ENCODE data around the gene ENTHD1.

The ENTHD1 gene

DNA sequence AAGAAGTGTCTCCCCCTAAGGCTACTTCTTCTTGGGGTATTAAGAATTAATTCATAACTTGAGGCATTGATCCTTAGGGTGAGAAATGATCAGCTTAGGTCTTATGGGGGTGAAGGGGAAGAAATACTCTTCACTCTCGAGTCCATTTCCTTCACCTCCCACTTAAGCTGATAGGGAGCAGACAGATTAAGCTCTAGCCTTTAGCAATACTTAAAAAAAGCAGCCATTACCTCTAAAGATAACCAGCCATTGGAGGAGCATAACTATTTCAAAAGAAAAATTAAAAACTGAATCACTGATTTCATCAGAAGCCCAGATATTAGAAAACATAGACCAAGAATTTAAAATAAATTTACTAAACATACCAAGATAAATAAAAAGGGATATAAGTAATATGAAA is 60.5 kb downstream of the ENTHD1 start:
- Histone ChIP-seq H3K79me2 (ENCODE audit: low read length) (no peaks in the 10 kb centered on the region), H4K20me1 (ENCODE audit: insufficient read depth, low read length) (no peaks in the 10 kb centered on the region), H3K4me2 (ENCODE audit: low read depth, low read length) (no peak overlapping the region), H3F3A (ENCODE audit: insufficient read depth, low read length) (no peaks in the 10 kb centered on the region), H3K4me1 (ENCODE audit: low read length) (no peaks in the 10 kb centered on the region), H3K9me3 (replicated peaks; ENCODE audit: insufficient read depth, low read length) (no peaks in the 10 kb centered on the region), H3K9me2 (replicated peaks; ENCODE audit: insufficient read depth, low read length) (no peaks in the 10 kb centered on the region), H3K4me3 (ENCODE audit: low read length) (no peak overlapping the region), H3K27ac (ENCODE audit: low read length) (no peak overlapping the region), H3K9ac (ENCODE audit: low read length) (no peak overlapping the region), H3K27me3 (replicated peaks; ENCODE audit: insufficient read depth, low read length) (no peaks in the 10 kb centered on the region), H3K36me3 (replicated peaks; ENCODE audit: insufficient read depth, low read length) (no peaks in the 10 kb centered on the region), H2AFZ (ENCODE audit: low read length) (no peak overlapping the region)
- TF ChIP-seq EZH2 (optimal IDR thresholded peaks at IDR 0.05; ENCODE audit: low read depth, low read length) (no peak), EZH2phosphoT487 (IDR thresholded peaks at IDR 0.05; ENCODE audit: low read length) (no peak)
- TF ChIP-seq, protein P1, sequence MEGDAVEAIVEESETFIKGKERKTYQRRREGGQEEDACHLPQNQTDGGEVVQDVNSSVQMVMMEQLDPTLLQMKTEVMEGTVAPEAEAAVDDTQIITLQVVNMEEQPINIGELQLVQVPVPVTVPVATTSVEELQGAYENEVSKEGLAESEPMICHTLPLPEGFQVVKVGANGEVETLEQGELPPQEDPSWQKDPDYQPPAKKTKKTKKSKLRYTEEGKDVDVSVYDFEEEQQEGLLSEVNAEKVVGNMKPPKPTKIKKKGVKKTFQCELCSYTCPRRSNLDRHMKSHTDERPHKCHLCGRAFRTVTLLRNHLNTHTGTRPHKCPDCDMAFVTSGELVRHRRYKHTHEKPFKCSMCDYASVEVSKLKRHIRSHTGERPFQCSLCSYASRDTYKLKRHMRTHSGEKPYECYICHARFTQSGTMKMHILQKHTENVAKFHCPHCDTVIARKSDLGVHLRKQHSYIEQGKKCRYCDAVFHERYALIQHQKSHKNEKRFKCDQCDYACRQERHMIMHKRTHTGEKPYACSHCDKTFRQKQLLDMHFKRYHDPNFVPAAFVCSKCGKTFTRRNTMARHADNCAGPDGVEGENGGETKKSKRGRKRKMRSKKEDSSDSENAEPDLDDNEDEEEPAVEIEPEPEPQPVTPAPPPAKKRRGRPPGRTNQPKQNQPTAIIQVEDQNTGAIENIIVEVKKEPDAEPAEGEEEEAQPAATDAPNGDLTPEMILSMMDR (IDR thresholded peaks at IDR 0.05; ENCODE audit: low read length): no peak
- no peak for DNase-seq

DNA sequence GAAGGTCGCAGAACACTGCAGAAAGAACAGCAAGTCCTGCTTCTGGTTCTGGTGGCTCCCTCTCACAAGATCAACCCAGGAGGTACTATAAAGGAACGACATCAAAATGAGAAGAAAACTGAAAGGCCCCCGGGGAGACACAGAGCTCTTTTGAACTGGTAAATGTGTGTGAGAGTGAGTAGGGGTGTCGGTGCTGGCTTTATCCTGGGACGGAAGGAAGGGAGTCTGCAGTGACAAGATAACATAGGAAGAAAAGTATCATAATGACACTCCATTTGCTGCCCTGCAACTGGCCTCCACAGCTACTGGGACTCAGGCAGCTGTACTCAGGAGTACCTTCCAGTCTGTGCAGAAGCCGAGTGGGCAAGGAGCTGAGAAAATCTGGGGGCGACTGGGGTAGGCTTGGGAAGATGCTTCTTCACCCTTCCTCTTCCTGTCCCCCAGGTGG is 60.9 kb downstream of the ENTHD1 start:
- Histone ChIP-seq H4K20me1 (ENCODE audit: insufficient read depth, low read length) (no peaks in the 10 kb centered on the region), H3K9me2 (replicated peaks; ENCODE audit: insufficient read depth, low read length) (no peaks in the 10 kb centered on the region), H3K4me2 (ENCODE audit: low read depth, low read length) (no peak overlapping the region), H3F3A (ENCODE audit: insufficient read depth, low read length) (no peaks in the 10 kb centered on the region), H3K4me1 (ENCODE audit: low read length) (no peaks in the 10 kb centered on the region), H3K9me3 (replicated peaks; ENCODE audit: insufficient read depth, low read length) (no peaks in the 10 kb centered on the region), H3K36me3 (replicated peaks; ENCODE audit: insufficient read depth, low read length) (no peaks in the 10 kb centered on the region), H3K79me2 (ENCODE audit: low read length) (no peaks in the 10 kb centered on the region), H2AFZ (ENCODE audit: low read length) (no peak overlapping the region), H3K27ac (ENCODE audit: low read length) (no peak overlapping the region), H3K4me3 (ENCODE audit: low read length) (no peak overlapping the region), H3K27me3 (replicated peaks; ENCODE audit: insufficient read depth, low read length) (no peaks in the 10 kb centered on the region), H3K9ac (ENCODE audit: low read length) (no peak overlapping the region)
- no peak for DNase-seq
- TF ChIP-seq EZH2 (optimal IDR thresholded peaks at IDR 0.05; ENCODE audit: low read depth, low read length): no peak
- TF ChIP-seq EZH2phosphoT487 (IDR thresholded peaks at IDR 0.05; ENCODE audit: low read length): no peak
- TF ChIP-seq, protein P1 (IDR thresholded peaks at IDR 0.05; ENCODE audit: low read length): no peak

DNA sequence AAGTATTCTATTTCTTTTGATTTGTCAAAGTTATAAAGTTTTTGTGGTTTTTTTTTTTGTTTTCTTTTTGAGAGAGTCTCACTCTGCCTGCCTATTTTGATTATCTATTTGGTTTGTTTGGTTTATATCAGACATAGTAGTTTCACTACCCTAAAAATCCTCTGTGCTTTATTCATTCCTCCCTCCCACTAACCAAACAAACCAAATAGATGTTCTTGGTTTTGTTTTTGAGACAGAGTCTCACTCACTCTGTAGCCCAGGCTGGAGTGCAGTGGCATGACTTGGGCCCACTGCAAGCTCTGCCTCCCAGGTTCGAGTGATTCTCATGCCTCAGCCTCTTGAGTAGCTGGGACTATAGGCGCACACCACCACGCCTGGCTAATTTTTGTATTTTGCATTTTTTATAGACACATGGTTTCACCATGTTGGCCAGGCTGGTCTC is 67.9 kb downstream of the ENTHD1 start:
- Histone ChIP-seq H2AFZ (ENCODE audit: low read length) (no peak overlapping the region), H3K9ac (ENCODE audit: low read length) (no peak overlapping the region), H3K27ac (ENCODE audit: low read length) (no peak overlapping the region), H3K9me2 (replicated peaks; ENCODE audit: insufficient read depth, low read length) (no peaks in the 10 kb centered on the region), H3K9me3 (replicated peaks; ENCODE audit: insufficient read depth, low read length) (no peaks in the 10 kb centered on the region), H3K4me2 (ENCODE audit: low read depth, low read length) (peak overlapping the region; percentile 21; the same call in 1 of the 2 replicates), H4K20me1 (ENCODE audit: insufficient read depth, low read length) (no peaks in the 10 kb centered on the region), H3K4me1 (ENCODE audit: low read length) (0 out of 2 replicates have a peak, but pooled peaks cover 4% of the 10 kb centered on the region), H3F3A (ENCODE audit: insufficient read depth, low read length) (no peaks in the 10 kb centered on the region), H3K27me3 (replicated peaks; ENCODE audit: insufficient read depth, low read length) (no peaks in the 10 kb centered on the region), H3K36me3 (replicated peaks; ENCODE audit: insufficient read depth, low read length) (no peaks in the 10 kb centered on the region), H3K4me3 (ENCODE audit: low read length) (no peak overlapping the region), H3K79me2 (ENCODE audit: low read length) (no peaks in the 10 kb centered on the region)
- DNase-seq: peak; percentile 53
- TF ChIP-seq EZH2phosphoT487 (IDR thresholded peaks at IDR 0.05; ENCODE audit: low read length): no peak

DNA sequence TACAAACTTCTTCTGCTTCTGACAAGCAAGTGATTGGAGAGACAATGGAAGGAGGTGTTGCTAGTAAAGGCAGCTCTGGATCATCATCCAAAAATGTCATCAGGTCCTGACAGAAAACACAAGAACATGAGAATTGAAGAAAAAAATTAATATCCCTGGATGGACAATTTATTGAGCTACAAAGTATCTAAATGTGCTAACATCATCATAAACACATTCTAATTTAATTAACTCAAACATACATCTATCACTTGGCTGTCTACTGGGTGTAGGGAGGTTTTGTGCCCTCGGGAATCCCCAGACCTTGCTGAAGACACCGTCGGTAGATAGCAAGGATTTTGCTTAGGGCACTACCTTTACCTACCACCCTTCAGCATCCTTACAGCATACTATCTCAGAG is 72.6 kb downstream of the ENTHD1 start:
- Histone ChIP-seq H3K4me3 (ENCODE audit: low read length) (no peak overlapping the region), H3K36me3 (replicated peaks; ENCODE audit: insufficient read depth, low read length) (no peaks in the 10 kb centered on the region), H2AFZ (ENCODE audit: low read length) (no peak overlapping the region), H3K9ac (ENCODE audit: low read length) (no peak overlapping the region), H3K9me3 (replicated peaks; ENCODE audit: insufficient read depth, low read length) (no peaks in the 10 kb centered on the region), H3K27me3 (replicated peaks; ENCODE audit: insufficient read depth, low read length) (no peaks in the 10 kb centered on the region), H3K4me1 (ENCODE audit: low read length) (0 out of 2 replicates have a peak, but pooled peaks cover 4% of the 10 kb centered on the region), H4K20me1 (ENCODE audit: insufficient read depth, low read length) (no peaks in the 10 kb centered on the region), H3K79me2 (ENCODE audit: low read length) (no peaks in the 10 kb centered on the region), H3F3A (ENCODE audit: insufficient read depth, low read length) (no peaks in the 10 kb centered on the region), H3K9me2 (replicated peaks; ENCODE audit: insufficient read depth, low read length) (no peaks in the 10 kb centered on the region), H3K27ac (ENCODE audit: low read length) (no peak overlapping the region), H3K4me2 (ENCODE audit: low read depth, low read length) (no peak overlapping the region)
- no peak for DNase-seq
- TF ChIP-seq EZH2 (optimal IDR thresholded peaks at IDR 0.05; ENCODE audit: low read depth, low read length) (no peak), EZH2phosphoT487 (IDR thresholded peaks at IDR 0.05; ENCODE audit: low read length) (no peak)
- TF ChIP-seq, protein P1 (IDR thresholded peaks at IDR 0.05; ENCODE audit: low read length): no peak
